ENCODE measurements around the gene C2CD3. TPM values are rescaled to one million over a fixed set of nuclear protein-coding genes. Genes with fewer than 3 reads are reported as not detected.

The C2CD3 gene
- total and polyA plus RNA-seq, 4 experiments from 2014 or later = 4.5 to 52.7 (median 26.5) TPM

DNA sequence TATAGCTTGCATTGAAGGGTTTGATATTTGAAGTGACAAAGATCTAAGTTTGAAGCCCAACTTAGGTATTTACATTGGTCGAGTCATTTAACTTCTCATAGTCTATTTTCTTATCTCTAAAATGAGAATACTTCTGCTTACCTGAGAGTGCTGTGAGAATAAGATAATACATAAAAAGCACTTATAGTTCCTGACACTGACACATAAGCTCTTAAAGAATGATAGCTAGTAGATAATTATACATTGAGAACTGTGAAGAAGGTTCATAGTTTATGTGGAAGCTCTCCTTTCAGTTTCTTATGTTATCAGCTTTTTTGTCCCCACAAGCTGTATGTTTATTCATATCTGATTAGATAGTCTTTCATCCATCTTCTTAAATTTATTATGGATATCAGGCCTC, 5.1 kb upstream of the C2CD3 start:
- intact Hi-C loops (cut with micrococcal nuclease) = no loop called here
- CTCF ChIA-PET (ENCODE audit: partially characterized antibody) = no interaction called here
- Histone ChIP-seq H3K27ac (ENCODE audit: low read depth, low read length) (no peak overlapping the region), H3K9me3 (ENCODE audit: control insufficient read depth in 1 of 2, low read length in 2 of 2) (no peaks in the 10 kb centered on the region), H3K4me1 (ENCODE audit: insufficient read depth, low read length) (peaks cover 23% of the 10 kb centered on the region), H3K36me3 (ENCODE audit: insufficient read depth, low read length) (no peaks in the 10 kb centered on the region), H3K27me3 (ENCODE audit: insufficient read depth, low read length) (no peaks in the 10 kb centered on the region), H3K4me3 (ENCODE audit: low read length in 2 of 2) (no peak overlapping the region)
- H3K36me3 Mint-ChIP-seq = peaks cover 2 to 14% of the 10 kb centered on the region in 2 donors
- no peak overlapping the region for H3K27ac Mint-ChIP-seq
- H3K4me3 Mint-ChIP-seq = no peak overlapping the region
- DNase-seq = no peak
- H3K4me1 Mint-ChIP-seq = peaks cover 15 to 28% (median 18%) of the 10 kb centered on the region in 4 donors
- no peaks in the 10 kb centered on the region for H3K27me3 Mint-ChIP-seq
- no peaks in the 10 kb centered on the region for H3K9me3 Mint-ChIP-seq
- POLR2A ChIA-PET (ENCODE audit: partially characterized antibody) = interaction anchor here (0.6 kb wide), 1 partner anchor 166 kb away, joined by 3 read pairs; no protein-coding TSS in a partner anchor

DNA sequence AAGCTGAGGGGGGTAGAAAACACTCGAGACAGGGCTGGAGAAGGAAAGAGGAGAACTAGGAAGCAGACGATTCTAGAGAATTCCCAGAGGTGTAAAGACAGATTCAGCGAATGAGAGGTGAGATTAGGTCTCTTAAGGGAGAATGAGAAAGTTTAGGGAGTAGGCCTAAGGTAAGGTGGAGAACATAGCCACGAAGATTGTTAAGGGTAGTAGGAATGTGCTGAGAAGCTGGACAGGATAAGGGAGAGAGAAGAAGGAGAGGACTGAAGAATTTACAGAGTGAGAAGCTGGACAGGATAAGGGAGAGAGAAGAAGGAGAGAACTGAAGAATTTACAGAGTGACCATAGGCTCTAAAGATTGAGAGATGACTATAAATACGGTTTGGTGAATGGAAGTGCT, 1.2 kb upstream of the C2CD3 start:
- no peak for DNase-seq
- no peaks in the 10 kb centered on the region for H3K27me3 ChIP-seq (ENCODE audit: insufficient read depth, low read length)
- ChIA-PET CTCF (ENCODE audit: partially characterized antibody) (interaction anchor here (2.9 kb wide), 1 partner anchor 84 kb away, joined by 12 read pairs; no protein-coding TSS in a partner anchor), POLR2A (ENCODE audit: partially characterized antibody) (interaction anchor here (1.0 to 3.1 kb wide), 6 partner anchors 60 to 321 kb away, joined by 3 to 32 read pairs (median 18); partner anchors contain the start of genes LIPT2 and UCP2)
- intact Hi-C loops (cut with micrococcal nuclease) = loop anchor here (1.0 to 2.0 kb wide), 7 partner anchors 61 to 411 kb away; partner anchors contain the start of genes COA4, LIPT2, PAAF1 and PGM2L1
- H3K9me3 ChIP-seq (ENCODE audit: control insufficient read depth in 1 of 2, low read length in 2 of 2) = no peaks in the 10 kb centered on the region
- H3K9me3 Mint-ChIP-seq = no peaks in the 10 kb centered on the region
- H3K27ac Mint-ChIP-seq = no peak overlapping the region
- peaks cover 10 to 11% of the 10 kb centered on the region in 2 donors for H3K36me3 Mint-ChIP-seq
- H3K4me3 ChIP-seq (ENCODE audit: low read length in 2 of 2) = peak overlapping the region; percentile 74 to 86
- peaks cover 40% of the 10 kb centered on the region for H3K4me1 ChIP-seq (ENCODE audit: insufficient read depth, low read length)
- peaks cover 16 to 18% (median 18%) of the 10 kb centered on the region in 4 donors for H3K4me1 Mint-ChIP-seq
- H3K27me3 Mint-ChIP-seq = no peaks in the 10 kb centered on the region
- H3K27ac ChIP-seq (ENCODE audit: low read depth, low read length) = peak overlapping the region; percentile 70
- peaks cover 7% of the 10 kb centered on the region for H3K36me3 ChIP-seq (ENCODE audit: insufficient read depth, low read length)
- no peak overlapping the region for H3K4me3 Mint-ChIP-seq

DNA sequence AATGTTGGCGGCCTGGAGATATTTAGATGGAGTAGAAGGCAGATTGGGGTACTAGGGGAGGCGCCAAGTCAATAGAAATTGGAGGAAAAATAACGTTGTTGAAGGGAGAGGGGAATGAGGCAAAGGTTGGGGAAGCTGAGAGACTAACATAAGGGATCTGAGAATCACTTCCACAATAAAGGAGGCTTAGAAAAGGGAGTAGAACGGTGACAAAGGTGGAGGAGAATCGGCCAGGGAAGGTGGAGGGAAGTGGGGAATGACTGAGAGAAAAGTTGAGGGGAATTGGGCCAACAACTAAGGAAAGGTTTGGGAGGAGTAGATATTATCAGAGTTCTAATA, 797 bp upstream of the C2CD3 start:
- intact Hi-C loops (cut with micrococcal nuclease) = loop anchor here (1.0 to 2.0 kb wide), 7 partner anchors 61 to 410 kb away; partner anchors contain the start of genes COA4, LIPT2, PAAF1 and PGM2L1
- no peaks in the 10 kb centered on the region for H3K27me3 Mint-ChIP-seq
- Histone ChIP-seq H3K4me3 (ENCODE audit: low read length in 2 of 2) (peak overlapping the region; percentile 74 to 86), H3K9me3 (ENCODE audit: control insufficient read depth in 1 of 2, low read length in 2 of 2) (no peaks in the 10 kb centered on the region), H3K4me1 (ENCODE audit: insufficient read depth, low read length) (peaks cover 40% of the 10 kb centered on the region), H3K36me3 (ENCODE audit: insufficient read depth, low read length) (peaks cover 7% of the 10 kb centered on the region), H3K27me3 (ENCODE audit: insufficient read depth, low read length) (no peaks in the 10 kb centered on the region), H3K27ac (ENCODE audit: low read depth, low read length) (peak overlapping the region; percentile 70)
- H3K36me3 Mint-ChIP-seq = peaks cover 14 to 15% of the 10 kb centered on the region in 2 donors
- POLR2A ChIA-PET (ENCODE audit: partially characterized antibody) = interaction anchor here (0.8 to 3.1 kb wide), 17 partner anchors 60 to 411 kb away, joined by 3 to 32 read pairs (median 5); partner anchors contain the start of genes LIPT2, MRPL48, RAB6A and UCP2
- no peak overlapping the region for H3K4me3 Mint-ChIP-seq
- H3K4me1 Mint-ChIP-seq = peaks cover 18 to 19% (median 18%) of the 10 kb centered on the region in 4 donors
- CTCF ChIA-PET (ENCODE audit: partially characterized antibody) = interaction anchor here (1.1 to 2.9 kb wide), 2 partner anchors 9 to 84 kb away, joined by 4 to 12 read pairs; no protein-coding TSS in a partner anchor
- no peak overlapping the region for H3K27ac Mint-ChIP-seq
- peak in 1 of 5 donors; percentile 3 for DNase-seq
- no peaks in the 10 kb centered on the region for H3K9me3 Mint-ChIP-seq

DNA sequence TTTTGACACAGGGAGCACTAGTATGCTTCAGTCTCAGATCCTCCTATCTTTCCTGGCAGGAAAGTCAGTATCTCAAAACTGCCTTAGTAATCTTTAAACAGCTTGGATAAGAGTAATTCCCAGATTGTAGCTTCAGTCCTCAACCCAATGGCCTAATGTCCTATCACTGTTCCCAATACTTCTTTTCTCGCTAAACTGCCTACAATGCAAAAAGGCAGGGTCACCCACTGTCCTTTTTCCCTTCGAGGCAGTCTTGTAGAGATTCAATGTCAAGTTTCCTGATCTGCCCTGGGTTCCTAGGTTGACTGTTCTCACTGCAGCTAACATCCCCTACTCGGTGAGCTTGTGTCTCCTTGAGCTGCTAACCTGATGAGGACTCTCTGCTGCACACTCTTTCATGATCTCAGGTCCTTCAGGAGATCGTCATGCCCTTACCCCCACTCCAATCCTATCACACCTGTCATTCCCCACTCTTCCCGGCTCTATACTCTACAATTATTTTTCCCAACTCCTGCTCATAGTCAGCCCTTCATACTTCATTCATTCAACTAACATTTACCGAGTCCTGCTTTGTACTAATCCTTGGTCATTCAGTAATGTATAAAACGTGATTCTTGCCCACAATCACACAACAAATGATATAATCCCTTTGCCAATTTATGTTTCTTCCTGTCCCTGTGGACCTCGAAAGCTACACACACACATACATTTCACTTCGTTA, 904 bp downstream of the C2CD3 start:
- H3K27ac ChIP-seq (ENCODE audit: low read depth, low read length) = peak overlapping the region; percentile 70
- no peaks in the 10 kb centered on the region for H3K9me3 ChIP-seq (ENCODE audit: control insufficient read depth in 1 of 2, low read length in 2 of 2)
- no peaks in the 10 kb centered on the region for H3K27me3 ChIP-seq (ENCODE audit: insufficient read depth, low read length)
- no peak overlapping the region for H3K4me3 Mint-ChIP-seq
- H3K4me1 ChIP-seq (ENCODE audit: insufficient read depth, low read length) = peaks cover 40% of the 10 kb centered on the region
- peaks cover 18 to 19% of the 10 kb centered on the region in 2 donors for H3K36me3 Mint-ChIP-seq
- POLR2A ChIA-PET (ENCODE audit: partially characterized antibody) = interaction anchor here (0.6 to 3.1 kb wide), 13 partner anchors 14 to 571 kb away, joined by 3 to 32 read pairs (median 6); partner anchors contain the start of genes FAM168A, LIPT2, RAB6A and UCP2
- H3K9me3 Mint-ChIP-seq = no peaks in the 10 kb centered on the region
- peak in 1 of 5 donors; percentile 30 for DNase-seq
- no peak overlapping the region for H3K27ac Mint-ChIP-seq
- intact Hi-C loops (cut with micrococcal nuclease) = loop anchor here (2.0 kb wide), 2 partner anchors 63 to 187 kb away; partner anchors contain the start of gene UCP2
- peak overlapping the region; percentile 21 to 86 for H3K4me3 ChIP-seq (ENCODE audit: low read length in 2 of 2)
- peaks cover 7% of the 10 kb centered on the region for H3K36me3 ChIP-seq (ENCODE audit: insufficient read depth, low read length)
- CTCF ChIA-PET (ENCODE audit: partially characterized antibody) = interaction anchor here (1.6 to 2.9 kb wide), 2 partner anchors 21 to 86 kb away, joined by 4 to 12 read pairs; no protein-coding TSS in a partner anchor
- H3K4me1 Mint-ChIP-seq = peaks cover 16 to 22% (median 17%) of the 10 kb centered on the region in 4 donors
- no peaks in the 10 kb centered on the region for H3K27me3 Mint-ChIP-seq

DNA sequence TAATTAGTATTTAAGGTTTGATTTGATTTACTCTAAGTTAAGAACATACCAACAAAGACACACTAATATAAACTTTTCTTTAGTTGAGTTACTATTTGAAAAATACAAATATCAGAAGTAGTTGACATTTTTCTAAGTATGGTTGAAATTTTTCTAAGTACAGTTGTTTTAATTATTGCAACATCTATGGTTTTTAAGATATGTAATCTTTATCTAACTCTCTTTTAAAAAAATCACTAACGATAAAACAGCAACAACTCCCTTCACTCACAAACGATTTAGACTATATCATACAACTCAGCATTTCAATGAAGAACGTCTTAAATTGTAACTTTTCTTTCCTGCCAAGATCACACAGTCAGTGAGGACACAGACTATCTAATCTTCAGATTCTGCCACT, 2.0 kb downstream of the C2CD3 start:
- no peaks in the 10 kb centered on the region for H3K9me3 Mint-ChIP-seq
- peak overlapping the region in 3 of 8 donors; percentile 29 to 44 (median 30) for H3K4me3 Mint-ChIP-seq
- Histone ChIP-seq H3K4me1 (ENCODE audit: insufficient read depth, low read length) (peaks cover 39% of the 10 kb centered on the region), H3K9me3 (ENCODE audit: control insufficient read depth in 1 of 2, low read length in 2 of 2) (no peaks in the 10 kb centered on the region), H3K36me3 (ENCODE audit: insufficient read depth, low read length) (peaks cover 7% of the 10 kb centered on the region), H3K4me3 (ENCODE audit: low read length in 2 of 2) (no peak overlapping the region), H3K27ac (ENCODE audit: low read depth, low read length) (no peak overlapping the region), H3K27me3 (ENCODE audit: insufficient read depth, low read length) (no peaks in the 10 kb centered on the region)
- no peak for DNase-seq
- H3K36me3 Mint-ChIP-seq = peaks cover 23 to 28% of the 10 kb centered on the region in 2 donors
- no peaks in the 10 kb centered on the region for H3K27me3 Mint-ChIP-seq
- ChIA-PET POLR2A (ENCODE audit: partially characterized antibody) (no interaction called here), CTCF (ENCODE audit: partially characterized antibody) (no interaction called here)
- intact Hi-C loops (cut with micrococcal nuclease) = no loop called here
- H3K4me1 Mint-ChIP-seq = peaks cover 8 to 14% (median 9%) of the 10 kb centered on the region in 4 donors
- H3K27ac Mint-ChIP-seq = no peak overlapping the region

DNA sequence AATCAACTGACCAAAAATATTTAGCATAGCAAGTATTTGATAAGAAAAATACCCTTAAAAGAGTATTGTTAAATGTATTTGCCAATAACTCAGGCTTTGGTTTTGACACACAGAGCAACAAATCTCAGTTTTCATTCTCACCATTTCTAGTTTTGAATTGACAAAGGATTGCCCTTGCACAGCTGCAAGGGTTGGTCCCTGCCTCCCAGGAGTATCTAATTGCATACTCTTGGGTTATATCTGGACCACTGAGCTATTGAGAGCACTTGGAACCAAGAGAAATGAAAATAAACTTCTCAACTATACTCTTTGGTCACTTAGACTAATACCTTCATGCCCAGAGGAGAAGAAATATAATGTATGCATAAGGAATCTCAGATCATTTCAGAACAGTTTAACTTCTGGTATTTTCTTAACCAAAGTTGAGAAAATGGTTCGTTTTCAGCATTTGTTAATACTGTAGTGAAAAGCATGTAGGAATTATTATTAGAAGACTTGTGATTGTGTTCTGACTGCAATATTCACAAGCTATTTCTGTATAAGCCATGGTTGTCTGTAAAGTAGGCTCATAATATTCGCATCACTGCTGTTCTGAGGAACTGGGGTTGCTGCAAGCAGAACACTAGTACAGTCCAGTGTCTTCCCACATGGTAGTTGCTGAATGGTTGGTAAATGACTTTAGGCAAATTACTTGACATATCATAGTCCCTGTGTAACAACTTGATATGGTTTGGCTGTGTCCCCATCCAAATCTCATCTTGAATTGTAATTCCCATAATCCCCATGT, 7.9 kb downstream of the C2CD3 start:
- H3K36me3 Mint-ChIP-seq = peaks cover 40 to 54% of the 10 kb centered on the region in 2 donors
- CTCF ChIA-PET (ENCODE audit: partially characterized antibody) = interaction anchor here (1.2 kb wide), 1 partner anchor 8 kb away, joined by 4 read pairs; the partner anchor contains the start of genes C2CD3 and PPME1
- POLR2A ChIA-PET (ENCODE audit: partially characterized antibody) = no interaction called here

More for the DNA sequence above, 7.9 kb downstream of the C2CD3 start:
- Mint-ChIP-seq H3K4me3 (no peak overlapping the region), H3K27ac (peak overlapping the region in 1 of 7 donors; percentile 31), H3K27me3 (no peaks in the 10 kb centered on the region), H3K9me3 (no peaks in the 10 kb centered on the region), H3K4me1 (peaks cover 11 to 28% (median 19%) of the 10 kb centered on the region in 4 donors)
- Histone ChIP-seq H3K27me3 (ENCODE audit: insufficient read depth, low read length) (no peaks in the 10 kb centered on the region), H3K9me3 (ENCODE audit: control insufficient read depth in 1 of 2, low read length in 2 of 2) (no peaks in the 10 kb centered on the region), H3K36me3 (ENCODE audit: insufficient read depth, low read length) (peaks cover 7% of the 10 kb centered on the region), H3K27ac (ENCODE audit: low read depth, low read length) (no peak overlapping the region), H3K4me3 (ENCODE audit: low read length in 2 of 2) (no peak overlapping the region), H3K4me1 (ENCODE audit: insufficient read depth, low read length) (no peaks in the 10 kb centered on the region)
- intact Hi-C loops (cut with micrococcal nuclease) = no loop called here
- DNase-seq = no peak

Measured in CD4-positive, alpha-beta memory T cell (primary cell).